ENCODE results near the gene EDA.

Gene EDA

GRCh38 chrX:69627744-69628143, 11.8 kb downstream of the EDA start:
- TF ChIP-seq, protein P1, sequence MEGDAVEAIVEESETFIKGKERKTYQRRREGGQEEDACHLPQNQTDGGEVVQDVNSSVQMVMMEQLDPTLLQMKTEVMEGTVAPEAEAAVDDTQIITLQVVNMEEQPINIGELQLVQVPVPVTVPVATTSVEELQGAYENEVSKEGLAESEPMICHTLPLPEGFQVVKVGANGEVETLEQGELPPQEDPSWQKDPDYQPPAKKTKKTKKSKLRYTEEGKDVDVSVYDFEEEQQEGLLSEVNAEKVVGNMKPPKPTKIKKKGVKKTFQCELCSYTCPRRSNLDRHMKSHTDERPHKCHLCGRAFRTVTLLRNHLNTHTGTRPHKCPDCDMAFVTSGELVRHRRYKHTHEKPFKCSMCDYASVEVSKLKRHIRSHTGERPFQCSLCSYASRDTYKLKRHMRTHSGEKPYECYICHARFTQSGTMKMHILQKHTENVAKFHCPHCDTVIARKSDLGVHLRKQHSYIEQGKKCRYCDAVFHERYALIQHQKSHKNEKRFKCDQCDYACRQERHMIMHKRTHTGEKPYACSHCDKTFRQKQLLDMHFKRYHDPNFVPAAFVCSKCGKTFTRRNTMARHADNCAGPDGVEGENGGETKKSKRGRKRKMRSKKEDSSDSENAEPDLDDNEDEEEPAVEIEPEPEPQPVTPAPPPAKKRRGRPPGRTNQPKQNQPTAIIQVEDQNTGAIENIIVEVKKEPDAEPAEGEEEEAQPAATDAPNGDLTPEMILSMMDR (IDR thresholded peaks at IDR 0.05; ENCODE audit: low read depth, low read length, missing control alignments): no peak
- no peak for DNase-seq (ENCODE audit: extremely low read depth, low read depth)
- H3K4me3 ChIP-seq (replicated peaks; ENCODE audit: low read depth, low read length): no peak overlapping the region

DNA sequence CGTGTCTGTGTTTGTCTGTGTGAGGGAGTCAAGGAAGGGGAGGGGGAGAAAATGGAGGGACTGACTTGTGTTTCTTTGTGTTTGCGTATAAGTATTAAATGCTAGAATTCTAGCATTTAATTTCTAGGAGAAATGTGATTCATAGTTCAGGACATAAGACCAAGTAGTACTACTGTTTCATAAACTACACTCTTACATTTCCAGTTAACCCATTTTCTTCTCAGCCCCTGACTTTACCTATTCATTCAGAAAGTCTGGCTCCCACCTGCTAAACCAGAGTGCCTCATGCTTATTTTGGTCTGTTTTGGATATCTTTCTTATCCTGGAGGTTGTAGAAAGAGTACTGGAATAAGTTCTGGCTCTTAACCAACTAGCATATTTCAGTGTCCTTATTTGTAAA, 14.2 kb downstream of the EDA start:
- TF ChIP-seq, protein P1 (IDR thresholded peaks at IDR 0.05; ENCODE audit: low read depth, low read length, missing control alignments): no peak
- DNase-seq (ENCODE audit: extremely low read depth, low read depth): no peak
- no peak overlapping the region for H3K4me3 ChIP-seq (replicated peaks; ENCODE audit: low read depth, low read length)

- TF ChIP-seq, protein P1 (IDR thresholded peaks at IDR 0.05; ENCODE audit: low read depth, low read length, missing control alignments): no peak
- H3K4me3 ChIP-seq (replicated peaks; ENCODE audit: low read depth, low read length): no peak overlapping the region
- DNase-seq (ENCODE audit: extremely low read depth, low read depth): no peak
Measured at GRCh38 chrX:69664693-69665092, 48.8 kb downstream of the EDA start.

DNA sequence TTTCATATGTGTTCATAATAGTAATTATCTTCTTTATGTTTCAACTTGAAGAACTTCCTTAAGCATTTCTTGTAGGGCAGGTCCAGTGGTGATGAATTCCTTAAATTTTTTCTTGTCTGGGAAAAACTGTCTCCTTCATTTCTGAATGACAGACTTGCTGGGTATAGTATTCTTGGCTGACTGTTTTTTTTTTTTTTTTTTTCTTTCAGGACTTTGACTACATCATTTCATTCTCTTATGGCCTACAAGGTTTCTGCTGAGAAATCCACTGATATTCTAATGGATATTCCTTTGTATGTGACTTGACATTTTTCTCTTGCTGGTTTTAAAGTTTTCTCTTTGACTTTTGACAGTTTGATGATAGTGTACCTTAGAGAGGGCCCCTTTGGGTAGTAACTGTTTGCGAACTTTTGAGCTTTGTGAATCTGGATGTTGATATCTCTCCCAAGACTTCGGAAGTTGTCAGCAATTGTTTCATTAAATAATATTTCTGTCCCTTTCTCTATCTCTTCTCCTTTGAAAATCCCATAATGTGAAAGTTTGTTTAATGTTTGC, 54.2 kb downstream of the EDA start:
- TF ChIP-seq, protein P1 (IDR thresholded peaks at IDR 0.05; ENCODE audit: low read depth, low read length, missing control alignments): no peak
- no peak for DNase-seq (ENCODE audit: extremely low read depth, low read depth)
- no peak overlapping the region for H3K4me3 ChIP-seq (replicated peaks; ENCODE audit: low read depth, low read length)

- TF ChIP-seq, protein P1 (IDR thresholded peaks at IDR 0.05; ENCODE audit: low read depth, low read length, missing control alignments): no peak
- no peak for DNase-seq (ENCODE audit: extremely low read depth, low read depth)
- H3K4me3 ChIP-seq (replicated peaks; ENCODE audit: low read depth, low read length): no peak overlapping the region
Measured at GRCh38 chrX:69674891-69675290, 59.0 kb downstream of the EDA start.

DNA sequence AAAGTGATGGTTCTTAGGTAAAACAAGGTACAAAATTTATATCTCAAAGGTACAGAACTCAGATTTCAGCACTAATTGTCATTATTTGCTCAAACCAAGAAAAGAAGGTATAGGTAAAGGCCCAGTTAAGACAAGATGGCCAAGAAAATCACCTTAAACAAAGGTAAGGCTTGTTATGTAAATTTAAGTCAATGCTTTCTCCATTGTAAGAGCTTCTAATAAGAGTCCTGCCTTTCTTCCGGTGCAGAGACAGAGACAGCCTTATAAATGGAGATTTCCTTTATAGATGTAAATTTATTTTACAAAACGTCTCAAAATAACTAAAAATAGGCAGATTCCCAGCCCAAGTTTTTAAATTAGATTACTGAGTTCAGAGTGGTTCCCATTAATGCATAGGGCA, 89.9 kb downstream of the EDA start:
- DNase-seq (ENCODE audit: extremely low read depth, low read depth): no peak
- no peak overlapping the region for H3K4me3 ChIP-seq (replicated peaks; ENCODE audit: low read depth, low read length)

More for the DNA sequence above, 89.9 kb downstream of the EDA start:
- TF ChIP-seq, protein P1 (IDR thresholded peaks at IDR 0.05; ENCODE audit: low read depth, low read length, missing control alignments): no peak

All from HFF-Myc (cell line).